Measurements from ENCODE around the gene CCDC28B. TPM values are rescaled to one million over a fixed set of nuclear protein-coding genes. Genes with fewer than 3 reads are reported as not detected.

CCDC28B gene
- total and polyA plus RNA-seq, 2 of the 13 experiments (the other 11 are each of a cell fraction or from before 2014, with no cell fraction given), result 2.6 to 3.5 TPM

GRCh38 chr1:32241001-32241763 is 40.8 kb downstream of the CCDC28B start (continued):
- TF ChIP-seq HMGXB4 (CRISPR knock-in tag; IDR thresholded peaks at IDR 0.05; ENCODE audit: borderline replicate concordance in 1 of 2, low read depth in 1 of 2) (peak; percentile 31 to 70; a peak in 2 of 4 replicates), CENPBD1 (CRISPR knock-in tag; IDR thresholded peaks at IDR 0.05; ENCODE audit: borderline replicate concordance, low read depth) (no peak), POLR2G (IDR thresholded peaks at IDR 0.05; ENCODE audit: low read depth, low read length) (peak; percentile 43; the same call in 1 of the 2 replicates), MXD1 (CRISPR knock-in tag; IDR thresholded peaks at IDR 0.05) (peak; percentile 62; the same call in 1 of the 2 replicates), ZBED4 (CRISPR knock-in tag; IDR thresholded peaks at IDR 0.05; ENCODE audit: borderline replicate concordance) (peak; percentile 71; the same call in 1 of the 2 replicates), RCOR2 (CRISPR knock-in tag; IDR thresholded peaks at IDR 0.05) (no peak), SAP130 (CRISPR knock-in tag; IDR thresholded peaks at IDR 0.05; ENCODE audit: low read depth) (peak; percentile 41), SALL2 (CRISPR knock-in tag; IDR thresholded peaks at IDR 0.05) (0 out of 2 replicates have a peak, but pooled peaks have one; percentile 50), SP5 (CRISPR knock-in tag; IDR thresholded peaks at IDR 0.05; ENCODE audit: borderline replicate concordance, low read depth) (no peak), FOXP4 (CRISPR knock-in tag; IDR thresholded peaks at IDR 0.05) (0 out of 2 replicates have a peak, but pooled peaks have one; percentile 28), ZSCAN21 (CRISPR knock-in tag; IDR thresholded peaks at IDR 0.05; ENCODE audit: borderline replicate concordance) (0 out of 2 replicates have a peak, but pooled peaks have one; percentile 72)
